Spleen (tissue), 11 donors: ENCODE results near the gene RAB40C. TPM values are rescaled to one million over a fixed set of nuclear protein-coding genes. Genes with fewer than 3 reads are reported as not detected.
A peak's percentile ranks its signal among the peaks of the same experiment; 100 is the strongest.

Experiments
- DNase-seq: peaks from one replicate; pipeline ENCODE4 v3.0.0-alpha.2; 2020
- H3K27ac ChIP-seq, 8 donors: fragments of 200-600 bp; sonication (generic) in 7 of 8; 1 replicate in 4 of 8; 2 replicates in 4 of 8; pipeline versions ENCODE4 v1.5.0 to v1.8.0; 2016 to 2021; ENCODE audit warnings: inconsistent platforms in 4 of 8, mild to moderate bottlenecking in 4 of 8, moderate library complexity in 1 of 8
- H3K27me3 ChIP-seq, 7 donors: fragments of 200-600 bp; sonication (generic) in 6 of 7; replicated peaks in 1 of 7; 1 replicate in 4 of 7; 2 replicates in 3 of 7; pipeline versions ENCODE4 v1.5.0 to v1.8.0; 2016 to 2021; ENCODE audit warnings: inconsistent platforms in 3 of 7, mild to moderate bottlenecking in 1 of 7
- H3K36me3 ChIP-seq, 6 donors: fragments of 200-600 bp; sonication (generic) in 5 of 6; 1 replicate in 4 of 6; 2 replicates in 2 of 6; pipeline versions ENCODE4 v1.5.0 to v1.8.0; 2016 to 2021; ENCODE audit warnings: inconsistent platforms in 2 of 6
- H3K4me1 ChIP-seq, 6 donors: fragments of 200-600 bp; sonication (generic) in 5 of 6; 1 replicate in 3 of 6; 2 replicates in 3 of 6; pipeline versions ENCODE4 v1.5.0 to v1.8.0; 2016 to 2021; ENCODE audit warnings: inconsistent platforms in 3 of 6
- H3K4me3 ChIP-seq, 8 donors: fragments of 200-600 bp; sonication (generic) in 7 of 8; 1 replicate in 4 of 8; 2 replicates in 4 of 8; pipeline versions ENCODE4 v1.5.0 to v1.8.0; 2016 to 2021; ENCODE audit warnings: inconsistent platforms in 4 of 8, mild to moderate bottlenecking in 4 of 8, moderate library complexity in 2 of 8
- H3K9me3 ChIP-seq, 8 donors: fragments of 200-600 bp; sonication (generic) in 7 of 8; 1 replicate in 4 of 8; 2 replicates in 4 of 8; pipeline versions ENCODE4 v1.5.0 to v1.8.0; 2016 to 2021; ENCODE audit warnings: inconsistent platforms in 4 of 8
- CTCF ChIP-seq, 11 experiments: fragments of 200-600 bp in 7 of 11; fragments of 450-650 bp in 4 of 11; sonication (generic) in 4 of 11; IDR thresholded peaks in 8 of 11; conservative IDR thresholded peaks in 3 of 11; 1 replicate in 7 of 11; 2 replicates in 4 of 11; pipeline versions ENCODE4 v1.4.0 to v1.8.0; 2016 to 2021; ENCODE audit warnings: antibody characterized with exemption in 11 of 11, inconsistent platforms in 4 of 11, mild to moderate bottlenecking in 1 of 11
- POLR2A ChIP-seq, 3 donors: fragments of 450-650 bp; IDR thresholded peaks; one replicate each; pipeline ENCODE4 v1.5.1; 2017; ENCODE audit warnings: antibody characterized with exemption in 3 of 3, mild to moderate bottlenecking in 1 of 3
- POLR2AphosphoS5 ChIP-seq, 3 donors: sonication (generic); formaldehyde crosslinking; IDR thresholded peaks; one replicate each; pipeline ENCODE4 v1.5.1; 2017; ENCODE audit warnings: antibody characterized with exemption in 3 of 3
- WGBS, 5 donors: extraction: QIAGEN DNeasy Blood & Tissue Kit in 3 of 5; methylation state at CpG; one replicate each; pipeline versions ENCODE4 v1.1.5 to v1.1.7; 2013 to 2018; 5-methylcytosine and 5-hydroxymethylcytosine counted together
- intact Hi-C: fragments of 100-400 bp; cut with DNase I; formaldehyde crosslinking; loops from one replicate; pipeline ENCODE4 v1.15.0; 2023; ENCODE audit warnings: low total_unique reads
- polyA plus RNA-seq, 3 donors: library from polyadenylated mRNA; stranded (reverse); fragments of 200-250 nt; gene quantifications; one replicate each; pipeline ENCODE4 v1.2.1, GENCODE V29; 2013
- total RNA-seq, 7 donors: library from RNA; depleted of rRNA in 3 of 7; stranded (reverse); fragments of >200 nt in 3 of 7; fragmentation: NEBNext Ultra II Directional in 4 of 7; extraction: Animal tissue kit (Norgen Biotek cat#: 25700) in 4 of 7; gene quantifications; one replicate each; pipeline versions ENCODE4 v1.1.0 to v1.2.1, GENCODE V29; 2016 to 2021
- donor health status: healthy with polysubstance abuse.
- donor health status: DM: no; HTN: no; CAD: no; lungs with moderate emphysema.
- donor health status: DM: no; HTN: no; CAD: no.
- donor health status: Bipolar disorder and iron deficiency.
- donor health status: healthy.
- donor health status: DM: no; HTN: no; CAD: no.
- donor health status: DM: yes; HTN: yes; CAD: no.

Gene RAB40C
- total and polyA plus RNA-seq, 10 donors = 8.1 to 21.6 (median 15.2) TPM

- Histone ChIP-seq H3K27ac (no peak overlapping the region), H3K9me3 (no peaks in the 10 kb centered on the region), H3K4me1 (peaks cover 4 to 44% (median 16%) of the 10 kb centered on the region in 6 donors), H3K27me3 (no peaks in the 10 kb centered on the region), H3K36me3 (peaks cover 0 to 95% (median 29%) of the 10 kb centered on the region in 6 donors), H3K4me3 (no peak overlapping the region)
- no peak for TF ChIP-seq POLR2AphosphoS5 (IDR thresholded peaks at IDR 0.05)
- no peak for TF ChIP-seq POLR2A (IDR thresholded peaks at IDR 0.05)
- no peak for TF ChIP-seq CTCF (IDR thresholded peaks at IDR 0.05 in 8 of 11, conservative IDR thresholded peaks at IDR 0.05 in 3 of 11)
- intact Hi-C loops = no loop called here
- no peak for DNase-seq
- WGBS, 5 donors = 89 to 96% (median 94%) methylated on average over 34 to 46 of the region's 46 CpGs
Measured at GRCh38 chr16:544517-544916, 45.3 kb upstream of the RAB40C start.

GRCh38 chr16:546909-547770 lies 42.7 kb upstream of the RAB40C start:
- no peak for TF ChIP-seq POLR2A (IDR thresholded peaks at IDR 0.05)
- TF ChIP-seq POLR2AphosphoS5 (IDR thresholded peaks at IDR 0.05) = peak; percentile 55 to 78 (median 71)
- peak; percentile 45 to 85 (median 71) for TF ChIP-seq CTCF (IDR thresholded peaks at IDR 0.05 in 8 of 11, conservative IDR thresholded peaks at IDR 0.05 in 3 of 11)
- Histone ChIP-seq H3K4me1 (peaks cover 4 to 44% (median 16%) of the 10 kb centered on the region in 6 donors), H3K27me3 (no peaks in the 10 kb centered on the region), H3K4me3 (peak overlapping the region in 4 of 8 donors; percentile 3 to 45 (median 12)), H3K36me3 (peaks cover 0 to 91% (median 35%) of the 10 kb centered on the region in 6 donors), H3K9me3 (no peaks in the 10 kb centered on the region), H3K27ac (peak overlapping the region in 4 of 8 donors; percentile 4 to 53 (median 46))
- WGBS, 5 donors = 39 to 75% (median 60%) methylated on average over 29 to 60 of the region's 60 CpGs
- peak; percentile 94 for DNase-seq
- intact Hi-C loops = no loop called here

DNA sequence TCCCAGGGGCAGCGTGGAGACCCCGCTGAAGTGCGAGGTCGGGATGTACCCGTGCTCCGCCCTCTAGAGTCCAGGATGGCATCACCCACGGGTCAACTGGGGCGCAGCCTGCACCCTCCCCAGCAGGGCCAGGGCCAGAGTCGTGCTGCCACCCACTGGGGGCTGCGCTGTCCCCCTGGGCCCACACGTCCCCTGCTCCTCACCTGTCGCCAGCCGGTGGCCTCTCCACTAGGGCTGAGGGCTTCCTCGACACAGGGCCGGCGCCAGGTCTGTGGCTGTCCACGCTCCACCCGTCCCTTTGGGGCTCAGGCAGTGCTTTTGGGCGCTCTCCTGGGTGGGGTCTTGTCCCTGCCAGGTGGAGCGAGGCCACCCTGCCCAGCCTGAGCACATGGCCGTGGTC lies 41.3 kb upstream of the RAB40C start:
- Histone ChIP-seq H3K27ac (no peak overlapping the region), H3K4me3 (no peak overlapping the region), H3K9me3 (no peaks in the 10 kb centered on the region), H3K4me1 (peaks cover 4 to 42% (median 16%) of the 10 kb centered on the region in 6 donors), H3K36me3 (peaks cover 0 to 94% (median 47%) of the 10 kb centered on the region in 6 donors), H3K27me3 (no peaks in the 10 kb centered on the region)
- DNase-seq = no peak
- WGBS, 5 donors = 92 to 97% (median 97%) methylated on average over 8 to 21 of the region's 21 CpGs
- TF ChIP-seq POLR2A (IDR thresholded peaks at IDR 0.05) (no peak), CTCF (IDR thresholded peaks at IDR 0.05 in 8 of 11, conservative IDR thresholded peaks at IDR 0.05 in 3 of 11) (no peak), POLR2AphosphoS5 (IDR thresholded peaks at IDR 0.05) (no peak)
- intact Hi-C loops = no loop called here
